Germinal center (tissue), 1 donor: ENCODE results near the gene DDX1.
"Not testable (repeated sequence)": the region's sequence is repeated elsewhere in the genome, so short reads cannot be mapped to it uniquely, and the experiment has no call there.

ENCODE experiments used
- DNase-seq: peaks from one replicate; pipeline ENCODE4 v3.0.0; 2012; ENCODE audit warnings: mixed read lengths, low spot score

DDX1 gene

GRCh38 chr2:15677141-15677843 lies 85.6 kb downstream of the DDX1 start:
- DNase-seq, result no peak

GRCh38 chr2:15678346-15678745 lies 86.7 kb downstream of the DDX1 start:
- no peak for DNase-seq

- no peak for DNase-seq
Measured at GRCh38 chr2:15678909-15679308, 87.2 kb downstream of the DDX1 start.

- no peak for DNase-seq
Measured at GRCh38 chr2:15679386-15679924, 87.8 kb downstream of the DDX1 start.

- DNase-seq, result not testable (repeated sequence)
Measured at GRCh38 chr2:15680132-15680531, 88.5 kb downstream of the DDX1 start.
